DND-41 (cell line): Measurements from ENCODE around the gene CPN1.

Experiments used
- ATAC-seq: fragments of 200-7000 bp; cut with Tn5 transposase; 3 replicates; pipeline ENCODE4 v1.9.1; 2021; ENCODE audit warnings: low read depth; ENCODE audit not compliant: insufficient read depth
- DNase-seq: peaks from one replicate; pipeline ENCODE4 v3.0.0-alpha.2; 2020
- H2AFZ ChIP-seq: 2 replicates; pipeline ENCODE4 v1.6.0; 2012; ENCODE audit warnings: low read depth, low read length
- H3K27ac ChIP-seq: 2 replicates; pipeline ENCODE4 v1.5.1; 2012; ENCODE audit warnings: low read length, inconsistent platforms
- H3K27me3 ChIP-seq: fragments of 200-600 bp; sonication (generic); 2 replicates; pipeline ENCODE4 v1.6.0; 2012; ENCODE audit warnings: low read length, mild to moderate bottlenecking, inconsistent platforms; ENCODE audit not compliant: insufficient read depth, poor library complexity
- H3K36me3 ChIP-seq: 2 replicates; pipeline ENCODE4 v1.5.1; 2012; ENCODE audit warnings: low read length, inconsistent platforms; ENCODE audit not compliant: insufficient read depth
- H3K4me1 ChIP-seq: 2 replicates; pipeline ENCODE4 v1.5.1; 2012; ENCODE audit warnings: mild to moderate bottlenecking, low read length; ENCODE audit not compliant: insufficient read depth
- H3K4me2 ChIP-seq: 2 replicates; pipeline ENCODE4 v1.6.0; 2012; ENCODE audit warnings: mild to moderate bottlenecking, moderate library complexity, low read length, inconsistent platforms; ENCODE audit not compliant: insufficient read depth
- H3K4me3 ChIP-seq, 2 experiments: fragments of 200-600 bp in 1 of 2; shearing (Covaris generic) in 1 of 2; 2 replicates each; pipeline ENCODE4 v1.5.1; 2012 to 2016; ENCODE audit warnings: inconsistent platforms in 2 of 2, low read length in 2 of 2, mild to moderate bottlenecking in 2 of 2, low read depth in 1 of 2, moderate library complexity in 1 of 2
- H3K79me2 ChIP-seq: 2 replicates; pipeline ENCODE4 v1.6.0; 2012; ENCODE audit warnings: low read length, inconsistent platforms; ENCODE audit not compliant: insufficient read depth
- H3K9ac ChIP-seq: 2 replicates; pipeline ENCODE4 v1.6.0; 2012; ENCODE audit warnings: low read depth, mild to moderate bottlenecking, inconsistent platforms, low read length, moderate library complexity
- H3K9me3 ChIP-seq: 2 replicates; pipeline ENCODE4 v1.5.1; 2012; ENCODE audit warnings: low read length, moderate library complexity, mild to moderate bottlenecking, inconsistent platforms; ENCODE audit not compliant: insufficient read depth, severe bottlenecking
- H4K20me1 ChIP-seq: 2 replicates; pipeline ENCODE4 v1.6.0; 2012; ENCODE audit warnings: low read length; ENCODE audit not compliant: insufficient read depth
- CTCF ChIP-seq: IDR thresholded peaks from 2 replicates; pipeline ENCODE4 v1.5.1; 2012; ENCODE audit warnings: borderline replicate concordance, low read length, moderate library complexity, mild to moderate bottlenecking; ENCODE audit not compliant: poor library complexity, severe bottlenecking; ENCODE audit errors: extremely low read depth

Gene CPN1

GRCh38 chr10:99993701-99994689 is 87.7 kb downstream of the CPN1 start:
- no peak overlapping the region for H3K27ac ChIP-seq
- H3K79me2 ChIP-seq: no peaks in the 10 kb centered on the region
- H3K4me1 ChIP-seq: peaks cover 6% of the 10 kb centered on the region
- peak; percentile 29 for DNase-seq
- H3K4me2 ChIP-seq: no peak overlapping the region
- H3K9ac ChIP-seq: no peak overlapping the region
- no peak overlapping the region for H2AFZ ChIP-seq
- H3K4me3 ChIP-seq: no peak overlapping the region
- no peaks in the 10 kb centered on the region for H4K20me1 ChIP-seq
- ATAC-seq: peak; percentile 77
- H3K36me3 ChIP-seq: no peaks in the 10 kb centered on the region
- TF ChIP-seq CTCF: no peak
- H3K27me3 ChIP-seq: no peaks in the 10 kb centered on the region
- H3K9me3 ChIP-seq: no peaks in the 10 kb centered on the region
